Gastroesophageal sphincter (tissue), 3 donors: ENCODE measurements around the gene KIFC3.
"Not testable (repeated sequence)": the region's sequence is repeated elsewhere in the genome, so short reads cannot be mapped to it uniquely, and the experiment has no call there.

Experiments
- CTCF ChIP-seq, 4 experiments: fragments of 200-600 bp in 2 of 4; fragments of 450-650 bp in 2 of 4; sonication (generic) in 1 of 4; IDR thresholded peaks; one replicate each; pipeline ENCODE4 v1.5.1; 2017 to 2019; ENCODE audit warnings: antibody characterized with exemption in 4 of 4, mild to moderate bottlenecking in 2 of 4, moderate library complexity in 2 of 4
- POLR2A ChIP-seq, 2 donors: fragments of 450-650 bp; IDR thresholded peaks; one replicate each; pipeline ENCODE4 v1.6.1; 2017; ENCODE audit warnings: antibody characterized with exemption in 2 of 2, mild to moderate bottlenecking in 2 of 2, moderate library complexity in 1 of 2

- TF ChIP-seq CTCF, POLR2A (IDR thresholded peaks at IDR 0.05): not testable (repeated sequence)
These were observed 9.0 kb upstream of the KIFC3 start for GRCh38 chr16:57811340-57811739.
